CD14-positive monocyte (primary cell): Measurements from ENCODE around the gene PICK1. TPM values are rescaled to one million over a fixed set of nuclear protein-coding genes. Genes with fewer than 3 reads are reported as not detected.

ENCODE experiments used
- DNase-seq, 3 donors: peaks; one replicate each; pipeline ENCODE4 v3.0.0-alpha.2; 2011 to 2022
- H2AFZ ChIP-seq: 2 replicates; pipeline ENCODE4 v1.6.0; 2012; ENCODE audit warnings: mild to moderate bottlenecking, low read depth, low read length, inconsistent platforms; ENCODE audit not compliant: insufficient read depth, poor library complexity, severe bottlenecking
- H3K27ac ChIP-seq, 2 donors: 1 replicate in 1 of 2; 2 replicates in 1 of 2; pipeline ENCODE4 v1.5.1; 2012 to 2013; ENCODE audit warnings: low read length in 2 of 2, control low read depth in 1 of 2, inconsistent platforms in 1 of 2, low read depth in 1 of 2, mild to moderate bottlenecking in 1 of 2
- H3K27me3 ChIP-seq, 2 donors: one replicate each; pipeline versions ENCODE4 v1.6.0 to v1.6.1; 2011 to 2013; ENCODE audit warnings: low read length in 2 of 2; ENCODE audit not compliant: control insufficient read depth in 2 of 2, insufficient read depth in 2 of 2
- H3K36me3 ChIP-seq, 2 donors: replicated peaks in 1 of 2; 1 replicate in 1 of 2; 2 replicates in 1 of 2; pipeline versions ENCODE4 v1.5.1 to v1.6.1; 2012 to 2013; ENCODE audit warnings: low read length in 2 of 2, control low read depth in 1 of 2, inconsistent platforms in 1 of 2, mild to moderate bottlenecking in 1 of 2; ENCODE audit not compliant: insufficient read depth in 2 of 2, control insufficient read depth in 1 of 2
- H3K4me1 ChIP-seq, 2 donors: 1 replicate in 1 of 2; 2 replicates in 1 of 2; pipeline versions ENCODE4 v1.5.1 to v1.6.1; 2012 to 2013; ENCODE audit warnings: low read length in 2 of 2, control low read depth in 1 of 2, inconsistent platforms in 1 of 2, mild to moderate bottlenecking in 1 of 2, moderate library complexity in 1 of 2; ENCODE audit not compliant: insufficient read depth in 2 of 2, control insufficient read depth in 1 of 2
- H3K4me2 ChIP-seq: replicated peaks from 2 replicates; pipeline ENCODE3; 2012; ENCODE audit warnings: low read length, moderate library complexity, mild to moderate bottlenecking; ENCODE audit not compliant: poor library complexity, severe bottlenecking; ENCODE audit errors: extremely low read depth
- H3K4me3 ChIP-seq, 3 experiments: fragments of 200-600 bp in 1 of 3; sonication (generic) in 1 of 3; replicated peaks in 1 of 3; 1 replicate in 2 of 3; 2 replicates in 1 of 3; pipeline ENCODE4 v1.5.1; 2011 to 2013; ENCODE audit warnings: low read length in 3 of 3, mild to moderate bottlenecking in 3 of 3, control low read depth in 2 of 3, low read depth in 2 of 3, inconsistent platforms in 1 of 3, moderate library complexity in 1 of 3
- H3K79me2 ChIP-seq: 2 replicates; pipeline ENCODE4 v1.6.0; 2012; ENCODE audit warnings: mild to moderate bottlenecking, control low read depth, inconsistent platforms, low read length, moderate library complexity; ENCODE audit not compliant: insufficient read depth
- H3K9ac ChIP-seq: 2 replicates; pipeline ENCODE4 v1.6.0; 2017; ENCODE audit warnings: low read length, mild to moderate bottlenecking; ENCODE audit not compliant: insufficient read depth, poor library complexity, severe bottlenecking
- H3K9me3 ChIP-seq, 2 donors: replicated peaks in 1 of 2; 1 replicate in 1 of 2; 2 replicates in 1 of 2; pipeline versions ENCODE4 v1.5.1 to v1.6.1; 2012 to 2013; ENCODE audit warnings: low read length in 2 of 2, control low read depth in 1 of 2; ENCODE audit not compliant: control insufficient read depth in 1 of 2, insufficient read depth in 1 of 2
- H4K20me1 ChIP-seq: 2 replicates; pipeline ENCODE4 v1.6.0; 2012; ENCODE audit warnings: mild to moderate bottlenecking, low read length, control low read depth, moderate library complexity; ENCODE audit not compliant: insufficient read depth
- H3K27ac Mint-ChIP-seq, 7 donors: one replicate each; pipeline ENCODE4 v1.8.0; 2020; ENCODE audit warnings: mild to moderate bottlenecking in 7 of 7, mixed read lengths in 7 of 7, moderate library complexity in 6 of 7, inconsistent platforms in 2 of 7
- H3K27me3 Mint-ChIP-seq, 3 donors: one replicate each; pipeline ENCODE4 v1.8.0; 2021 to 2022; ENCODE audit warnings: low read depth in 3 of 3, mild to moderate bottlenecking in 3 of 3, mixed read lengths in 3 of 3, moderate library complexity in 3 of 3, inconsistent platforms in 1 of 3
- H3K36me3 Mint-ChIP-seq, 2 donors: one replicate each; pipeline ENCODE4 v1.8.0; 2020; ENCODE audit warnings: mixed read lengths in 2 of 2, inconsistent platforms in 1 of 2, mild to moderate bottlenecking in 1 of 2
- H3K4me1 Mint-ChIP-seq: one replicate; pipeline ENCODE4 v1.8.0; 2020; ENCODE audit warnings: mild to moderate bottlenecking, mixed read lengths
- H3K4me3 Mint-ChIP-seq, 2 donors: one replicate each; pipeline ENCODE4 v1.8.0; 2020; ENCODE audit warnings: mild to moderate bottlenecking in 2 of 2, mixed read lengths in 2 of 2, moderate library complexity in 1 of 2
- H3K9me3 Mint-ChIP-seq, 7 donors: one replicate each; pipeline ENCODE4 v1.8.0; 2020 to 2022; ENCODE audit warnings: mixed read lengths in 7 of 7, mild to moderate bottlenecking in 6 of 7, moderate library complexity in 6 of 7, inconsistent platforms in 2 of 7
- WGBS: methylation state at CpG from one replicate; pipeline ENCODE4 v1.1.5; 2013; ENCODE audit warnings: missing lambda C conversion rate; ENCODE audit not compliant: insufficient coverage; 5-methylcytosine and 5-hydroxymethylcytosine counted together
- intact Hi-C, 2 donors: fragments of 100-400 bp; cut with micrococcal nuclease; formaldehyde crosslinking; loops; one replicate each; pipeline versions ENCODE4 v1.15.0 to v1.15.1; 2023
- polyA plus RNA-seq, 3 donors: library from polyadenylated mRNA; depleted of rRNA in 1 of 3; unstranded in 2 of 3; stranded (reverse) in 1 of 3; fragments of 300-500 nt in 2 of 3; fragments of >200 nt in 1 of 3; fragmentation: Illumina TruSeq in 2 of 3; gene quantifications; 1 replicate in 2 of 3; 2 replicates in 1 of 3; pipeline ENCODE4 v1.2.3, GENCODE V29; 2012 to 2021
- TF ChIP-seq, protein P1 (sequence below): fragments of 200-600 bp; IDR thresholded peaks from one replicate; pipeline ENCODE4 v1.8.0; 2022; ENCODE audit warnings: antibody characterized with exemption, mild to moderate bottlenecking

Gene PICK1
- polyA plus RNA-seq, 3 donors, result 6.4 to 16.9 (median 7.2) TPM

DNA sequence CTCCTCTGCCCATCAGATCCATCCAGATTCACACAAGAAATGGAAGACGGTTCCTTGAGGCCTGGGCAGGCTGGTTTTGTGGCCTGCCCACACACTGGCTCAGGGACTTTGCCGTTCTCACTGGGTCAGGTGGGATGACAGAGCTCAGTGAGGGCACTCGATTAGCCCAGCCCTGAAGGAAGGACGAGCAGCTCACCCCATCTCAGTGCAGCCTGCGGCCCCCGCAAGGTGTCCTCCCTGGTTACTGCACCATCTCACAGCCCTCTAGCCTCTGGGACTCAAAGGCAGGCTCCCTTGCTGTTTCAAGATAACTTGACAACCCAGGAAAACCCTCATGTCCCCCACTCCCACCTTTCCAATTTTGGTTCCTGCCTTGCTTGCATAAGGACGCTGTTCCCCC lies 22.6 kb downstream of the PICK1 start:
- Histone ChIP-seq H3K9ac (no peak overlapping the region), H3K36me3 (peaks cover 4 to 5% of the 10 kb centered on the region in 2 donors), H4K20me1 (no peaks in the 10 kb centered on the region), H3K27me3 (peaks cover 9 to 41% of the 10 kb centered on the region in 2 donors), H3K9me3 (no peaks in the 10 kb centered on the region), H3K27ac (no peak overlapping the region), H2AFZ (no peak overlapping the region), H3K4me1 (peaks cover 6 to 18% of the 10 kb centered on the region in 2 donors), H3K79me2 (no peaks in the 10 kb centered on the region), H3K4me3 (no peak overlapping the region), H3K4me2 (no peak overlapping the region)
- H3K27me3 Mint-ChIP-seq, result peaks cover 38 to 49% (median 41%) of the 10 kb centered on the region in 3 donors
- 96% methylated on average over 6 of the region's 7 CpGs for WGBS
- H3K27ac Mint-ChIP-seq, result peak overlapping the region in 1 of 7 donors; percentile 85
- TF ChIP-seq, protein P1, sequence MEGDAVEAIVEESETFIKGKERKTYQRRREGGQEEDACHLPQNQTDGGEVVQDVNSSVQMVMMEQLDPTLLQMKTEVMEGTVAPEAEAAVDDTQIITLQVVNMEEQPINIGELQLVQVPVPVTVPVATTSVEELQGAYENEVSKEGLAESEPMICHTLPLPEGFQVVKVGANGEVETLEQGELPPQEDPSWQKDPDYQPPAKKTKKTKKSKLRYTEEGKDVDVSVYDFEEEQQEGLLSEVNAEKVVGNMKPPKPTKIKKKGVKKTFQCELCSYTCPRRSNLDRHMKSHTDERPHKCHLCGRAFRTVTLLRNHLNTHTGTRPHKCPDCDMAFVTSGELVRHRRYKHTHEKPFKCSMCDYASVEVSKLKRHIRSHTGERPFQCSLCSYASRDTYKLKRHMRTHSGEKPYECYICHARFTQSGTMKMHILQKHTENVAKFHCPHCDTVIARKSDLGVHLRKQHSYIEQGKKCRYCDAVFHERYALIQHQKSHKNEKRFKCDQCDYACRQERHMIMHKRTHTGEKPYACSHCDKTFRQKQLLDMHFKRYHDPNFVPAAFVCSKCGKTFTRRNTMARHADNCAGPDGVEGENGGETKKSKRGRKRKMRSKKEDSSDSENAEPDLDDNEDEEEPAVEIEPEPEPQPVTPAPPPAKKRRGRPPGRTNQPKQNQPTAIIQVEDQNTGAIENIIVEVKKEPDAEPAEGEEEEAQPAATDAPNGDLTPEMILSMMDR, result no peak
- no peak for DNase-seq
- H3K4me3 Mint-ChIP-seq, result peak overlapping the region in 1 of 2 donors; percentile 62
- peaks cover 3 to 4% of the 10 kb centered on the region in 2 donors for H3K36me3 Mint-ChIP-seq
- H3K4me1 Mint-ChIP-seq, result peaks cover 2% of the 10 kb centered on the region
- intact Hi-C loops, result no loop called here
- H3K9me3 Mint-ChIP-seq, result peaks cover 0 to 8% (median 0%) of the 10 kb centered on the region in 7 donors

DNA sequence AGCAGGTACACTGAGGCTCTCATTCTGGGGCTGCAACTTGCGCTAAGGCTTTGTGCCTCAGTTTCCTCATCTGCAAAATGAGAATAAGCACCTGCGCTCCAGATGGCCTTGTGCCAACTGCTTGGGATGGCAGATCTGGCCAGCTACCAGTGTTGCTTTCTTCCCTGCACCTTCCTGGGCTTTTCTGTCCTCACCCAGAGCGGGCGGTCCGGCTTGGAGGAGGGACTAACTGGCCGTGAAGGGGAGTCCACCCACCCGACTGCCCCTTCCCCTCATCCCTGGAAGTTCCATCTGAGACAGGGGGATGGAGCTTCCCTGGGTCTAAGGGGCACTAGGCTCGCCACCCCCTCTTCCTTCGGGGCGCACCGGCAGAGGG lies 23.3 kb downstream of the PICK1 start:
- 68% methylated on average over 7 of the region's 11 CpGs for WGBS
- no peak for DNase-seq
- intact Hi-C loops, result no loop called here
- no peak overlapping the region for H3K27ac Mint-ChIP-seq
- peaks cover 2 to 4% of the 10 kb centered on the region in 2 donors for H3K36me3 Mint-ChIP-seq
- H4K20me1 ChIP-seq, result no peaks in the 10 kb centered on the region
- H3K4me1 Mint-ChIP-seq, result peaks cover 2% of the 10 kb centered on the region
- H3K9me3 Mint-ChIP-seq, result peaks cover 0 to 8% (median 0%) of the 10 kb centered on the region in 7 donors
- no peaks in the 10 kb centered on the region for H3K79me2 ChIP-seq
- peaks cover 41 to 49% (median 41%) of the 10 kb centered on the region in 3 donors for H3K27me3 Mint-ChIP-seq
- no peak overlapping the region for H2AFZ ChIP-seq
- H3K4me1 ChIP-seq, result peaks cover 6 to 18% of the 10 kb centered on the region in 2 donors
- no peak overlapping the region for H3K9ac ChIP-seq
- no peak overlapping the region for H3K27ac ChIP-seq
- no peak overlapping the region for H3K4me3 ChIP-seq
- H3K4me2 ChIP-seq, result peak overlapping the region; percentile 50
- peaks cover 9 to 41% of the 10 kb centered on the region in 2 donors for H3K27me3 ChIP-seq
- peak overlapping the region in 1 of 2 donors; percentile 62 for H3K4me3 Mint-ChIP-seq
- H3K9me3 ChIP-seq, result no peaks in the 10 kb centered on the region
- H3K36me3 ChIP-seq, result peaks cover 0 to 2% of the 10 kb centered on the region in 2 donors
- TF ChIP-seq, protein P1, result no peak
